ENCODE data around the gene DSN1. TPM values are rescaled to one million over a fixed set of nuclear protein-coding genes. Genes with fewer than 3 reads are reported as not detected.

DSN1 gene
- total and polyA plus RNA-seq, 8 donors: 1.3 to 18.9 (median 8.0) TPM

DNA sequence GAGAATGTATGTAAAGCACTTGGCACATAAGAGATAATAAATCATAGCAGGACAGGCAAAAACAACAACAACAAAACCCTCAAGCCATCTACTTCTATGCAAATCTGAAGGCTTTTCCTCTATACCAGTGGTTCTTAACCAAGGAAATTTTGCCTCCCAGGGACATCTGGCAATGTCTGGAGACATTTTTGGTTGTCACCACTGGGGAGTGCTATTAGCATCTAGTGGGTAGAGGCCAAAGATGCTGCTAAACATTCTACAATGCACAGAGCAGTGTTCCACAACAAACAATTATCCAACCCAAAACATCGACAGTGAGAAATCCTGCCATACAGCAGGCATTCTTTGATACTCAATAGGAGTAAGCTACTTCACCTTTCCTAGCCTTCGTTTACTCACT lies 55.9 kb downstream of the DSN1 start:
- H3K4me1 ChIP-seq: no peaks in the 10 kb centered on the region
- intact Hi-C loops (cut with DNase I; ENCODE audit: low total_unique reads): no loop called here
- WGBS, 5 donors: 84 to 95% (median 89%) methylated on average over 2 of the region's 2 CpGs
- no peak for TF ChIP-seq EP300 (IDR thresholded peaks at IDR 0.05)
- TF ChIP-seq, protein P1, sequence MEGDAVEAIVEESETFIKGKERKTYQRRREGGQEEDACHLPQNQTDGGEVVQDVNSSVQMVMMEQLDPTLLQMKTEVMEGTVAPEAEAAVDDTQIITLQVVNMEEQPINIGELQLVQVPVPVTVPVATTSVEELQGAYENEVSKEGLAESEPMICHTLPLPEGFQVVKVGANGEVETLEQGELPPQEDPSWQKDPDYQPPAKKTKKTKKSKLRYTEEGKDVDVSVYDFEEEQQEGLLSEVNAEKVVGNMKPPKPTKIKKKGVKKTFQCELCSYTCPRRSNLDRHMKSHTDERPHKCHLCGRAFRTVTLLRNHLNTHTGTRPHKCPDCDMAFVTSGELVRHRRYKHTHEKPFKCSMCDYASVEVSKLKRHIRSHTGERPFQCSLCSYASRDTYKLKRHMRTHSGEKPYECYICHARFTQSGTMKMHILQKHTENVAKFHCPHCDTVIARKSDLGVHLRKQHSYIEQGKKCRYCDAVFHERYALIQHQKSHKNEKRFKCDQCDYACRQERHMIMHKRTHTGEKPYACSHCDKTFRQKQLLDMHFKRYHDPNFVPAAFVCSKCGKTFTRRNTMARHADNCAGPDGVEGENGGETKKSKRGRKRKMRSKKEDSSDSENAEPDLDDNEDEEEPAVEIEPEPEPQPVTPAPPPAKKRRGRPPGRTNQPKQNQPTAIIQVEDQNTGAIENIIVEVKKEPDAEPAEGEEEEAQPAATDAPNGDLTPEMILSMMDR (IDR thresholded peaks at IDR 0.05): no peak
- TF ChIP-seq POLR2AphosphoS5 (IDR thresholded peaks at IDR 0.05): no peak
- TF ChIP-seq POLR2A (IDR thresholded peaks at IDR 0.05): no peak
- no peaks in the 10 kb centered on the region for H3K27me3 ChIP-seq
- H3K27ac ChIP-seq: no peak overlapping the region
- no peak overlapping the region for H3K4me3 ChIP-seq
- no peak for DNase-seq
- H3K36me3 ChIP-seq: peaks cover 0 to 45% (median 35%) of the 10 kb centered on the region in 4 donors
- no peaks in the 10 kb centered on the region for H3K9me3 ChIP-seq

DNA sequence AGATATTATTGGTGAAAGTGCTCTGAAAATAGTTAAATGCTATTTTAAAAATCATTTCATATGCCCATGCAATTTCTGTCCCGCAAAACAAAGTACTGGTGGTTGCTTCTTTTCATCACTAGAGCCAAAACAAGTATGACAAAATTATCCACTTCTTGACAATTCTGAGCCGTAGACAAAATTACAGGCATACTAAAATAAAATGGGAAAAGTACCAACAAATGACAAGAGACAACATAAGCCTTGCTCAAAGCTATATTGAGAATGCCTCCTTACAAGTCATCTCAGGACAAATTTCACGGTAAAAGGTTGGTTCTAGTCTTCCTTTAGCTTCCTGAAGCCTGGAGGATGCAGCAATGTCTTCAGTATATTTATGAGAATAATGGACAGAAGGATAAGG lies 56.5 kb downstream of the DSN1 start:
- Histone ChIP-seq H3K9me3 (no peaks in the 10 kb centered on the region), H3K4me3 (no peak overlapping the region), H3K36me3 (peaks cover 0 to 45% (median 34%) of the 10 kb centered on the region in 4 donors), H3K27ac (no peak overlapping the region), H3K27me3 (no peaks in the 10 kb centered on the region), H3K4me1 (no peaks in the 10 kb centered on the region)
- no peak for DNase-seq
- intact Hi-C loops (cut with DNase I; ENCODE audit: low total_unique reads): no loop called here
- TF ChIP-seq POLR2A (IDR thresholded peaks at IDR 0.05) (no peak), EP300 (IDR thresholded peaks at IDR 0.05) (no peak), POLR2AphosphoS5 (IDR thresholded peaks at IDR 0.05) (no peak)
- TF ChIP-seq, protein P1 (IDR thresholded peaks at IDR 0.05): no peak
- WGBS, 5 donors: 87 to 94% (median 91%) methylated on average over 3 of the region's 3 CpGs

DNA sequence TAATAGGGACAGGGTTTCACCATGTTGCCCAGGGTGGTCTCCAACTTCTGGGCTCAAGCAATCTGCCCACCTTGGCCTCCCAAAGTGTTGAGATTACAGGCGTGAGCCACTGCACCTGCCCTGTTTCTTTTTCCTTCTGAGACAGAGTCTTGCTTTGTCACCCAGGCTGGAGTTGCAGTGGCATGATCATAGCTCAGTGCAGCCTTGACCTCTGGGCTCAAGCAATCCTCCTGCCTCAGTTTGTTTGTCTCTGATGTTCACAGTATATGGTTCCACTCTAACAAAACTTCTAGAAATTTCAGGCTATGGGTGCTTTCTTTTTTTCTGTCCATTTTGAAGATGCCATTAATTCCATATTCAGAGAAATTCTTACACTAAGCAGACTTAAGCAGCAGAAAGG lies 60.8 kb downstream of the DSN1 start:
- Histone ChIP-seq H3K4me1 (no peaks in the 10 kb centered on the region), H3K36me3 (peaks cover 0 to 7% (median 2%) of the 10 kb centered on the region in 4 donors), H3K27me3 (no peaks in the 10 kb centered on the region), H3K27ac (no peak overlapping the region), H3K9me3 (no peaks in the 10 kb centered on the region), H3K4me3 (no peak overlapping the region)
- 88 to 95% (median 93%) methylated on average over 1 of the region's 1 CpG for WGBS, 5 donors
- TF ChIP-seq POLR2AphosphoS5 (IDR thresholded peaks at IDR 0.05): no peak
- TF ChIP-seq POLR2A (IDR thresholded peaks at IDR 0.05): no peak
- TF ChIP-seq EP300 (IDR thresholded peaks at IDR 0.05): no peak
- TF ChIP-seq, protein P1 (IDR thresholded peaks at IDR 0.05): no peak
- no peak for DNase-seq
- intact Hi-C loops (cut with DNase I; ENCODE audit: low total_unique reads): no loop called here

DNA sequence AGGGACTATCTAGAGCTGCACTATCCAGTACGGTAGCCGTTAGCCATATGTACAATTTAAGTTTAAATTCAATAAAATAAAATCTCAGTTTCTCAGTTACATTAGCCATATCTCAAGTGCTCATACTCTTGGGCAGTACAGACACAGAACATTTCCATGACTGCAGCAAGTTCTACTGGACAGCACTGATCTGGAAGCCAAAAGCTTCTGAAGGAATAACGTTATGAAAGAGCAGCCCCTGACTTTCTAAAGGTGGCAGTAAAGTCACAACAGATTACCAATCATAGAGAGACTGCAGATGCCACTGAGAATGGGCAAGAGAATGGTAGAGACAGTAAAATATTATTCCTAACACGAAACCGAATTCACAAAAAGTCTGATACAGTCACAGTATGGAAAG lies 64.4 kb downstream of the DSN1 start:
- peaks cover 0 to 19% (median 15%) of the 10 kb centered on the region in 4 donors for H3K36me3 ChIP-seq
- TF ChIP-seq POLR2AphosphoS5 (IDR thresholded peaks at IDR 0.05): no peak
- TF ChIP-seq, protein P1 (IDR thresholded peaks at IDR 0.05): no peak
- TF ChIP-seq EP300 (IDR thresholded peaks at IDR 0.05): no peak
- TF ChIP-seq POLR2A (IDR thresholded peaks at IDR 0.05): no peak
- 76 to 85% (median 84%) methylated on average over 5 of the region's 5 CpGs for WGBS, 5 donors
- H3K27me3 ChIP-seq: no peaks in the 10 kb centered on the region
- DNase-seq: no peak
- no peak overlapping the region for H3K27ac ChIP-seq
- H3K4me3 ChIP-seq: no peak overlapping the region
- no peaks in the 10 kb centered on the region for H3K4me1 ChIP-seq
- intact Hi-C loops (cut with DNase I; ENCODE audit: low total_unique reads): no loop called here
- no peaks in the 10 kb centered on the region for H3K9me3 ChIP-seq

Measured in stomach (tissue), 9 donors.